OCI-LY7 (cell line): ENCODE measurements around the gene CLK2. TPM values are rescaled to one million over a fixed set of nuclear protein-coding genes. Genes with fewer than 3 reads are reported as not detected.
A peak's percentile ranks its signal among the peaks of the same experiment; 100 is the strongest.

Source experiments
- BruUV-seq: library from RNA; stranded (reverse); fragments of 400-500 nt; replicated peaks from 2 replicates; lab custom pipeline; 2021; lab: Mats Ljungman, UMichigan
- CTCF ChIA-PET: fragments of 300-600 bp; sonication (Branson Sonifier 250); formaldehyde crosslinking; loops from one replicate; lab custom pipeline; 2022; ENCODE audit warnings: antibody characterized with exemption; ENCODE audit not compliant: unreplicated experiment; lab: Charles Lee
- POLR2A ChIA-PET: fragments of 300-600 bp; sonication (Branson Sonifier 250); formaldehyde crosslinking; loops from one replicate; lab custom pipeline; 2022; ENCODE audit warnings: antibody characterized with exemption; lab: Charles Lee
- DNase-seq: peaks from one replicate; pipeline ENCODE4 v3.0.0-alpha.2; 2015; ENCODE audit warnings: low spot score
- H2AFZ ChIP-seq: fragments of 200-600 bp; sonication (generic), shearing (Covaris generic); 2 replicates; pipeline ENCODE4 v1.6.1; 2014; ENCODE audit warnings: mild to moderate bottlenecking, antibody characterized with exemption, low read length, moderate library complexity
- H3K27ac ChIP-seq: fragments of 200-600 bp; sonication (generic); 2 replicates; pipeline ENCODE4 v1.5.1; 2014; ENCODE audit warnings: mixed run types, low read depth, mild to moderate bottlenecking, moderate library complexity, low read length, inconsistent platforms; ENCODE audit not compliant: poor library complexity, severe bottlenecking
- H3K36me3 ChIP-seq: fragments of 200-600 bp; sonication (generic); 2 replicates; pipeline ENCODE4 v1.6.1; 2014; ENCODE audit warnings: mild to moderate bottlenecking, antibody characterized with exemption, low read length, moderate library complexity, mixed read lengths; ENCODE audit not compliant: insufficient read depth
- H3K4me1 ChIP-seq: fragments of 200-600 bp; sonication (generic); 2 replicates; pipeline ENCODE4 v1.5.1; 2014; ENCODE audit warnings: mild to moderate bottlenecking, low read length; ENCODE audit not compliant: insufficient read depth, poor library complexity, severe bottlenecking
- H3K4me2 ChIP-seq: fragments of 200-600 bp; sonication (generic); 2 replicates; pipeline ENCODE4 v1.6.1; 2014; ENCODE audit warnings: mild to moderate bottlenecking, low read length
- H3K4me3 ChIP-seq: fragments of 200-600 bp; sonication (generic); 2 replicates; pipeline ENCODE4 v1.5.1; 2014; ENCODE audit warnings: mild to moderate bottlenecking, low read depth, low read length; ENCODE audit not compliant: poor library complexity, severe bottlenecking
- H3K79me2 ChIP-seq: fragments of 200-600 bp; sonication (generic); 2 replicates; pipeline ENCODE4 v1.6.1; 2016; ENCODE audit warnings: low read depth, mild to moderate bottlenecking, low read length, moderate library complexity, mixed read lengths; ENCODE audit not compliant: insufficient read depth
- H3K9me2 ChIP-seq: fragments of 200-600 bp; sonication (generic); 2 replicates; pipeline ENCODE4 v1.6.1; 2016; ENCODE audit warnings: mild to moderate bottlenecking, low read length, mixed read lengths; ENCODE audit not compliant: insufficient read depth
- H3K9me3 ChIP-seq: fragments of 200-600 bp; sonication (generic); 2 replicates; pipeline ENCODE4 v1.6.1; 2014; ENCODE audit warnings: mild to moderate bottlenecking, mixed run types, low read length, mixed read lengths
- H4K20me1 ChIP-seq: fragments of 200-600 bp; sonication (generic); 2 replicates; pipeline ENCODE4 v1.6.1; 2014; ENCODE audit warnings: mild to moderate bottlenecking, antibody characterized with exemption, low read length, moderate library complexity, mixed read lengths; ENCODE audit not compliant: insufficient read depth
- EZH2phosphoT487 ChIP-seq: fragments of 200-600 bp; sonication (generic); IDR thresholded peaks from 2 replicates; pipeline ENCODE4 v1.6.1; 2018; ENCODE audit warnings: low read depth, borderline replicate concordance, mild to moderate bottlenecking, mixed run types, antibody characterized with exemption, low read length, moderate library complexity, mixed read lengths
- intact Hi-C: fragments of 100-400 bp; cut with micrococcal nuclease; formaldehyde crosslinking; loops from one replicate; pipeline ENCODE4 v1.10.0; 2022; ENCODE audit not compliant: unreplicated experiment
- total RNA-seq, 2 experiments: library from RNA; depleted of rRNA in 1 of 2; stranded (reverse); fragments of >200 nt in 1 of 2; shearing (Covaris generic) in 1 of 2; gene quantifications; 2 replicates each; pipeline ENCODE4 v1.2.3, GENCODE V29; 2014 to 2022
- TF ChIP-seq, protein P1 (sequence below): fragments of 200-600 bp; sonication (generic); conservative IDR thresholded peaks from 2 replicates; pipeline ENCODE4 v1.5.1; 2014; ENCODE audit warnings: mild to moderate bottlenecking, antibody characterized with exemption, low read length, moderate library complexity, mixed read lengths

CLK2 gene
- total RNA-seq, 2 experiments from 2014 or later: 96.7 to 121 TPM

DNA sequence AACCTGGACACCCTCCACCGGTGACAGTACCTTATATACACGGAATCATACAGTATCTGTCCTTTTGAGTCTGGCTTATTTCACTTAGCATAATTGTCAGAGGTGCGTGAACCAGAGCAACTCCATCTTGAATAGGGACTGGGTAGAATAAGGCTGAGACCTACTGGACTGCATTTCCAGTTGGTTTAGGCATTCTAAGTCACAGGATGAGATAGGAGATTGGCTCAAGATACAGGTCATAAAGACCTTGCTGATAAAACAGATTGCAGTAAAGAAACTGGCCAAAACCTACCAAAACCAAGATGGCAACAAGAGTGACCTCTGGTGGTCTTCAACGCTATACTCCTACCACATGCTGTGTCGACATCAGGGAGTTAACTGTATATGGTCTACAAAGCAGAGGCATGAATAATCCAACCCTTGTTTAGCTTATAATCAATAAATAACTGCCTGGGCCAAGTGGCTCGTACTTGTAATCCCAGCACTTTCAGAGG is 34.0 kb upstream of the CLK2 start:
- DNase-seq: peak; percentile 79
- intact Hi-C loops: loop anchor here (1.0 to 5.0 kb wide), 3 partner anchors 30 to 100 kb away; partner anchors contain the start of genes HCN3, MTX1 and THBS3

DNA sequence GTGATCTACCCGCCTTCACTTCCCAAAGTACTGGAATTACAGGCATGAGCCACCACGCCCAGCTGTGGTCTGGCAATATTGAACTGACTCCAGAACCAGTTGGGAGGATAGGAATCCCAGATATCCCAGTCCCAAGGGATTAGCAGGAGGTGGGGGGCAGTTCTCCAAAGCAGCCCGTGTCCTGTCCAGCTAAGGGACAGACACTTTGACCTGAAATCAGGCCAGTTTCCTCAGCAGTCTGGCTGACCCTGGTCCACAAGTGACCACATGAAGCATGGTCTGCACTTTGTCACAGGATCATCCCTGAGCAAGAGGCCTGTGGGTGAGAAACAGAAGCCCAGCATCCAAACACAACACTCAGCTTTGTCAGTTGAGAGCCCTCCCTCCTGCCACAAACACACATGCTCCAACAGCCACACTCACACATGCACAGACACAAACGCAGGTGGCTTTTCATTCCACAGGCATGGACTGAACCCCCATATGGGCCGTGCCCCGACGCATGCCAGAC is 32.6 kb upstream of the CLK2 start:
- Histone ChIP-seq H3K9me3 (no peaks in the 10 kb centered on the region), H3K9me2 (no peaks in the 10 kb centered on the region), H2AFZ (no peak overlapping the region), H3K36me3 (peaks cover 14% of the 10 kb centered on the region), H3K27ac (no peak overlapping the region), H3K79me2 (peaks cover 23% of the 10 kb centered on the region), H3K4me2 (no peak overlapping the region), H3K4me1 (peaks cover 26% of the 10 kb centered on the region), H4K20me1 (no peaks in the 10 kb centered on the region), H3K4me3 (no peak overlapping the region)
- intact Hi-C loops: loop anchor here (5.0 kb wide), 1 partner anchor 99 kb away; the partner anchor contains the start of genes MTX1 and THBS3
- ChIA-PET CTCF (no interaction called here), POLR2A (interaction anchor here (0.7 kb wide), 1 partner anchor 8 kb away, joined by 3 read pairs; no protein-coding TSS in a partner anchor)
- TF ChIP-seq, protein P1, sequence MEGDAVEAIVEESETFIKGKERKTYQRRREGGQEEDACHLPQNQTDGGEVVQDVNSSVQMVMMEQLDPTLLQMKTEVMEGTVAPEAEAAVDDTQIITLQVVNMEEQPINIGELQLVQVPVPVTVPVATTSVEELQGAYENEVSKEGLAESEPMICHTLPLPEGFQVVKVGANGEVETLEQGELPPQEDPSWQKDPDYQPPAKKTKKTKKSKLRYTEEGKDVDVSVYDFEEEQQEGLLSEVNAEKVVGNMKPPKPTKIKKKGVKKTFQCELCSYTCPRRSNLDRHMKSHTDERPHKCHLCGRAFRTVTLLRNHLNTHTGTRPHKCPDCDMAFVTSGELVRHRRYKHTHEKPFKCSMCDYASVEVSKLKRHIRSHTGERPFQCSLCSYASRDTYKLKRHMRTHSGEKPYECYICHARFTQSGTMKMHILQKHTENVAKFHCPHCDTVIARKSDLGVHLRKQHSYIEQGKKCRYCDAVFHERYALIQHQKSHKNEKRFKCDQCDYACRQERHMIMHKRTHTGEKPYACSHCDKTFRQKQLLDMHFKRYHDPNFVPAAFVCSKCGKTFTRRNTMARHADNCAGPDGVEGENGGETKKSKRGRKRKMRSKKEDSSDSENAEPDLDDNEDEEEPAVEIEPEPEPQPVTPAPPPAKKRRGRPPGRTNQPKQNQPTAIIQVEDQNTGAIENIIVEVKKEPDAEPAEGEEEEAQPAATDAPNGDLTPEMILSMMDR: no peak
- no peak for TF ChIP-seq EZH2phosphoT487
- BruUV-seq: no TSS peak
- DNase-seq: no peak

More for the DNA sequence above, 34.0 kb upstream of the CLK2 start:
- Histone ChIP-seq H3K36me3 (peaks cover 26% of the 10 kb centered on the region), H4K20me1 (no peaks in the 10 kb centered on the region), H3K4me3 (no peak overlapping the region), H3K9me2 (no peaks in the 10 kb centered on the region), H3K9me3 (no peaks in the 10 kb centered on the region), H3K27ac (peak overlapping the region; percentile 88), H3K79me2 (peaks cover 36% of the 10 kb centered on the region), H3K4me1 (peaks cover 26% of the 10 kb centered on the region), H2AFZ (0 out of 2 replicates have a peak overlapping the region, but pooled peaks have one; percentile 5), H3K4me2 (peak overlapping the region; percentile 69)
- TF ChIP-seq EZH2phosphoT487: no peak
- TF ChIP-seq, protein P1: peak; percentile 82
- POLR2A ChIA-PET: interaction anchor here (0.6 to 1.6 kb wide), 5 partner anchors 10 to 1736 kb away, joined by 3 to 10 read pairs (median 4); partner anchors contain the start of gene KRTCAP2
- BruUV-seq: no TSS peak
- CTCF ChIA-PET: interaction anchor here (0.6 to 1.5 kb wide), 3 partner anchors 32 to 56 kb away, joined by 3 to 4 read pairs (median 3); partner anchors contain the start of gene CLK2
